Heart left ventricle (tissue), 16 donors: ENCODE measurements around the gene GPX3. TPM values are rescaled to one million over a fixed set of nuclear protein-coding genes. Genes with fewer than 3 reads are reported as not detected.

Source experiments
- ATAC-seq, 4 donors: fragments of 200-7000 bp; cut with Tn5 transposase; one replicate each; pipeline ENCODE4 v1.9.1; 2020 to 2022; ENCODE audit warnings: moderate library complexity in 4 of 4, mild to moderate bottlenecking in 3 of 4, moderate number of reproducible peaks in 1 of 4
- DNase-seq, 5 donors: peaks; one replicate each; pipeline ENCODE4 v3.0.0-alpha.2; 2020
- H3K27ac ChIP-seq, 12 donors: fragments of 200-600 bp; sonication (generic) in 4 of 12; one replicate each; pipeline versions ENCODE4 v1.5.0 to v1.8.0; 2016 to 2022; ENCODE audit warnings: mild to moderate bottlenecking in 2 of 12
- H3K27me3 ChIP-seq, 9 donors: fragments of 200-600 bp; sonication (generic) in 2 of 9; one replicate each; pipeline versions ENCODE4 v1.5.1 to v1.8.0; 2016 to 2022; ENCODE audit warnings: mild to moderate bottlenecking in 3 of 9
- H3K36me3 ChIP-seq, 9 donors: fragments of 200-600 bp; sonication (generic) in 2 of 9; one replicate each; pipeline versions ENCODE4 v1.5.0 to v1.8.0; 2018 to 2022; ENCODE audit warnings: mild to moderate bottlenecking in 2 of 9
- H3K4me1 ChIP-seq, 12 donors: fragments of 200-600 bp; sonication (generic) in 4 of 12; one replicate each; pipeline versions ENCODE4 v1.5.0 to v1.8.0; 2016 to 2022; ENCODE audit warnings: mild to moderate bottlenecking in 3 of 12
- H3K4me3 ChIP-seq, 12 donors: fragments of 200-600 bp; sonication (generic) in 4 of 12; one replicate each; pipeline versions ENCODE4 v1.5.0 to v1.8.0; 2017 to 2022; ENCODE audit warnings: mild to moderate bottlenecking in 9 of 12, moderate library complexity in 4 of 12
- H3K9me3 ChIP-seq, 12 donors: fragments of 200-600 bp; sonication (generic) in 4 of 12; one replicate each; pipeline versions ENCODE4 v1.5.0 to v1.8.0; 2016 to 2022; ENCODE audit warnings: mild to moderate bottlenecking in 1 of 12
- CTCF ChIP-seq, 12 donors: fragments of 200-600 bp; sonication (generic) in 4 of 12; IDR thresholded peaks; one replicate each; pipeline versions ENCODE4 v1.5.0 to v1.8.0; 2018 to 2022; ENCODE audit warnings: antibody characterized with exemption in 12 of 12, mild to moderate bottlenecking in 5 of 12
- POLR2A ChIP-seq, 2 donors: fragments of 450-650 bp; IDR thresholded peaks; one replicate each; pipeline ENCODE4 v1.6.1; 2017; ENCODE audit warnings: antibody characterized with exemption in 2 of 2, mild to moderate bottlenecking in 2 of 2, moderate library complexity in 2 of 2
- WGBS, 4 donors: extraction: QIAGEN DNeasy Blood & Tissue Kit in 2 of 4; methylation state at CpG; one replicate each; pipeline versions ENCODE4 v1.1.5 to v1.1.7; 2013 to 2018; 5-methylcytosine and 5-hydroxymethylcytosine counted together
- intact Hi-C, 10 donors: fragments of 100-400 bp; cut with DNase I; formaldehyde crosslinking; loops; one replicate each; pipeline versions ENCODE4 v1.11.1 to v1.14.2; 2022
- polyA plus RNA-seq, 2 donors: library from polyadenylated mRNA; stranded (reverse); fragments of 200-250 nt; gene quantifications; one replicate each; pipeline ENCODE4 v1.2.3, GENCODE V29; 2013
- total RNA-seq, 9 donors: library from RNA; depleted of rRNA in 2 of 9; stranded (reverse); fragments of >200 nt in 2 of 9; fragmentation: NEBNext Ultra II Directional in 3 of 9; extraction: Animal tissue kit (Norgen Biotek cat#: 25700) in 3 of 9; gene quantifications; one replicate each; pipeline versions ENCODE4 v1.1.0 to v1.2.4, GENCODE V29; 2016 to 2023
- donor health status: ischemic (EF 13 %, LVEDD 7.1; RV severe dilation, severe dysfunction).
- donor health status: healthy with polysubstance abuse.
- donor health status: DM: no; HTN: yes; CAD: no.
- donor health status: DM: no; HTN: no; CAD: no.
- donor health status: ischemic (EF 25% LVEDD 6.9; RV normal size, moderate dysfunction).
- donor health status: ischemic (EF 25% LVEDD 5.7; RV mildly dilated, moderate dysfunction).
- donor health status: healthy.
- donor health status: DM: yes; HTN: yes; CAD: no.
- donor health status: ischemic (EF 35%, LVEDD 5.7; RV mildly dilated, moderate dysfunction).
- donor health status: nonischemic (EF 11% LVEDD 7.7; RV severe dilation, severe dysfunction).
- donor health status: DM: yes; HTN: yes; CAD: no.
- donor health status: PGD.
- donor health status: ischemic (EF 29% LVEDD 5.4; RV normal size, mild dysfunction).
- donor health status: nonischemic (EF 23%, LVEDD 6.1; RV moderate dilation, normal function).

Gene GPX3
- total and polyA plus RNA-seq, 11 donors, result 416 to 1,563 (median 819) TPM

GRCh38 chr5:151075698-151076331 lies 55.4 kb downstream of the GPX3 start:
- peaks cover 0 to 31% (median 4%) of the 10 kb centered on the region in 9 donors for H3K36me3 ChIP-seq
- DNase-seq (peak in 1 of 5 donors; percentile 40), ATAC-seq (peak in 3 of 4 donors; percentile 17 to 53 (median 25))
- no peak for TF ChIP-seq POLR2A (IDR thresholded peaks at IDR 0.05)
- no peak for TF ChIP-seq CTCF (IDR thresholded peaks at IDR 0.05)
- WGBS, 4 donors, result 65 to 79% (median 73%) methylated on average over 2 to 5 of the region's 5 CpGs
- H3K27me3 ChIP-seq, result no peaks in the 10 kb centered on the region
- H3K4me1 ChIP-seq, result peaks cover 12 to 84% (median 63%) of the 10 kb centered on the region in 12 donors
- no peaks in the 10 kb centered on the region for H3K9me3 ChIP-seq
- intact Hi-C loops, result no loop called here
- H3K4me3 ChIP-seq, result no peak overlapping the region
- peak overlapping the region in 6 of 12 donors; percentile 4 to 44 (median 26) for H3K27ac ChIP-seq

- H3K36me3 ChIP-seq, result peaks cover 0 to 24% (median 4%) of the 10 kb centered on the region in 9 donors
- TF ChIP-seq POLR2A (IDR thresholded peaks at IDR 0.05) (no peak), CTCF (IDR thresholded peaks at IDR 0.05) (no peak)
- H3K9me3 ChIP-seq, result no peaks in the 10 kb centered on the region
- no peak overlapping the region for H3K4me3 ChIP-seq
- no peaks in the 10 kb centered on the region for H3K27me3 ChIP-seq
- peak overlapping the region in 1 of 12 donors; percentile 22 for H3K27ac ChIP-seq
- intact Hi-C loops, result no loop called here
- peaks cover 12 to 77% (median 58%) of the 10 kb centered on the region in 12 donors for H3K4me1 ChIP-seq
- DNase-seq, result peak in 1 of 5 donors; percentile 20
- no peak for ATAC-seq
- WGBS, 4 donors, result 95 to 97% (median 96%) methylated on average over 6 of the region's 6 CpGs
Measured at GRCh38 chr5:151076616-151077015, 56.2 kb downstream of the GPX3 start.

- intact Hi-C loops, result no loop called here
- Histone ChIP-seq H3K4me3 (no peak overlapping the region), H3K36me3 (peaks cover 0 to 20% (median 4%) of the 10 kb centered on the region in 9 donors), H3K27me3 (no peaks in the 10 kb centered on the region), H3K4me1 (peaks cover 18 to 77% (median 54%) of the 10 kb centered on the region in 12 donors), H3K27ac (peak overlapping the region in 1 of 12 donors; percentile 65), H3K9me3 (no peaks in the 10 kb centered on the region)
- no peak for TF ChIP-seq CTCF (IDR thresholded peaks at IDR 0.05)
- TF ChIP-seq POLR2A (IDR thresholded peaks at IDR 0.05), result no peak
- 82 to 94% (median 90%) methylated on average over 8 to 9 of the region's 9 CpGs for WGBS, 4 donors
- ATAC-seq (no peak), DNase-seq (peak in 1 of 5 donors; percentile 11)
Measured at GRCh38 chr5:151077419-151077818, 57.0 kb downstream of the GPX3 start.

- intact Hi-C loops, result no loop called here
- Histone ChIP-seq H3K4me3 (peak overlapping the region in 1 of 12 donors; percentile 15), H3K4me1 (peaks cover 18 to 77% (median 55%) of the 10 kb centered on the region in 12 donors), H3K27ac (peak overlapping the region in 6 of 12 donors; percentile 65 to 100 (median 96)), H3K36me3 (peaks cover 0 to 20% (median 4%) of the 10 kb centered on the region in 9 donors), H3K9me3 (no peaks in the 10 kb centered on the region), H3K27me3 (no peaks in the 10 kb centered on the region)
- DNase-seq (no peak), ATAC-seq (no peak)
- TF ChIP-seq POLR2A (IDR thresholded peaks at IDR 0.05) (no peak), CTCF (IDR thresholded peaks at IDR 0.05) (no peak)
- 93 to 98% (median 95%) methylated on average over 3 of the region's 3 CpGs for WGBS, 4 donors
Measured at GRCh38 chr5:151077967-151078366, 57.6 kb downstream of the GPX3 start.

Other genes with a start within 250 kb of the GPX3 start
- 10 to 100 TPM in 7 of 9 donors, 1 to 10 TPM in 2; 7.1 to 27.3 (median 19.1) TPM for gene SMIM3, start 241.8 kb upstream of the GPX3 start, total RNA-seq
- 10 to 100 TPM; 16.0 to 45.6 TPM for gene SMIM3, start 241.8 kb upstream of the GPX3 start, polyA plus RNA-seq
- not detected for gene IRGM, start 174.1 kb upstream of the GPX3 start, total RNA-seq
- under 1 TPM in 1 of 2 donors, not detected in 1; 0.07 TPM for gene IRGM, start 174.1 kb upstream of the GPX3 start, polyA plus RNA-seq
- 1 to 10 TPM in 4 of 9 donors, under 1 TPM in 5; 0.30 to 1.3 (median 0.69) TPM for gene ZNF300, start 115.6 kb upstream of the GPX3 start, total RNA-seq
- gene ZNF300, start 115.6 kb upstream of the GPX3 start, polyA plus RNA-seq, result 1 to 10 TPM; 1.2 to 1.3 TPM
- gene TNIP1, start 60.4 kb downstream of the GPX3 start, total RNA-seq, result 100 to 1,000 TPM in 8 of 9 donors, 10 to 100 TPM in 1; 86.0 to 180 (median 122) TPM
- gene TNIP1, start 60.4 kb downstream of the GPX3 start, polyA plus RNA-seq, result 10 to 100 TPM; 97.1 to 97.6 TPM
- gene ANXA6, start 137.2 kb downstream of the GPX3 start, total RNA-seq, result 100 to 1,000 TPM; 179 to 287 (median 220) TPM
- gene ANXA6, start 137.2 kb downstream of the GPX3 start, polyA plus RNA-seq, result 100 to 1,000 TPM; 171 to 202 TPM
- 100 to 1,000 TPM in 7 of 9 donors, 10 to 100 TPM in 2; 82.5 to 207 (median 119) TPM for gene CCDC69, start 203.5 kb downstream of the GPX3 start, total RNA-seq
- gene CCDC69, start 203.5 kb downstream of the GPX3 start, polyA plus RNA-seq, result 100 to 1,000 TPM in 1 of 2 donors, 10 to 100 TPM in 1; 92.9 to 245 TPM
- 10 to 100 TPM; 27.5 to 71.4 (median 40.1) TPM for gene GM2A, start 232.6 kb downstream of the GPX3 start, total RNA-seq
- gene GM2A, start 232.6 kb downstream of the GPX3 start, polyA plus RNA-seq, result 10 to 100 TPM; 22.8 to 31.6 TPM